ENCODE data around the gene ATP5ME.
"Not testable (repeated sequence)": the region's sequence is repeated elsewhere in the genome, so short reads cannot be mapped to it uniquely, and the experiment has no call there.

The ATP5ME gene

GRCh38 chr4:683247-683897 lies 9.3 kb upstream of the ATP5ME start:
- no peak for DNase-seq

- no peak for DNase-seq
Measured at GRCh38 chr4:682490-683172, 8.6 kb upstream of the ATP5ME start.

- DNase-seq: no peak
Measured at GRCh38 chr4:681736-682451, 7.8 kb upstream of the ATP5ME start.

- DNase-seq: no peak
Measured at GRCh38 chr4:680928-681645, 7.0 kb upstream of the ATP5ME start.

- DNase-seq: no peak
Measured at GRCh38 chr4:680551-680927, 6.5 kb upstream of the ATP5ME start.

GRCh38 chr4:680091-680490 lies 6.0 kb upstream of the ATP5ME start:
- DNase-seq: no peak

- DNase-seq: no peak
Measured at GRCh38 chr4:679629-680028, 5.6 kb upstream of the ATP5ME start.

GRCh38 chr4:679104-679481 lies 5.0 kb upstream of the ATP5ME start:
- DNase-seq: no peak

- no peak for DNase-seq
Measured at GRCh38 chr4:678331-679103, 4.4 kb upstream of the ATP5ME start.

GRCh38 chr4:677431-678293 lies 3.6 kb upstream of the ATP5ME start:
- no peak for DNase-seq

- DNase-seq: no peak
Measured at GRCh38 chr4:676871-677235, 2.8 kb upstream of the ATP5ME start.

GRCh38 chr4:675980-676870 lies 2.1 kb upstream of the ATP5ME start:
- DNase-seq: no peak

GRCh38 chr4:675036-675882 lies 1.2 kb upstream of the ATP5ME start:
- no peak for DNase-seq

- no peak for DNase-seq
Measured at GRCh38 chr4:673349-674091, 556 bp downstream of the ATP5ME start.

GRCh38 chr4:671769-672168 lies 2.3 kb downstream of the ATP5ME start:
- DNase-seq: no peak

- not testable (repeated sequence) for DNase-seq
Measured at GRCh38 chr4:669806-670559, 4.1 kb downstream of the ATP5ME start.

GRCh38 chr4:668219-668618 lies 5.9 kb downstream of the ATP5ME start:
- not testable (repeated sequence) for DNase-seq

GRCh38 chr4:667545-667925 lies 6.5 kb downstream of the ATP5ME start:
- no peak for DNase-seq
